H9 (cell line): ENCODE results near the gene STARD8. TPM values are rescaled to one million over a fixed set of nuclear protein-coding genes. Genes with fewer than 3 reads are reported as not detected.

Experiments used
- DNase-seq: peaks from one replicate; pipeline ENCODE4 v3.0.0-alpha.2; 2017
- H2AFZ ChIP-seq: one replicate; pipeline ENCODE4 v1.6.1; 2013; ENCODE audit warnings: mild to moderate bottlenecking, low read length, control low read depth, moderate library complexity
- H2AK5ac ChIP-seq: 2 replicates; pipeline ENCODE4 v1.6.1; 2013; ENCODE audit warnings: low read length, control low read depth, mixed read lengths; ENCODE audit not compliant: insufficient read length
- H2BK120ac ChIP-seq: one replicate; pipeline ENCODE4 v1.6.1; 2013; ENCODE audit warnings: low read depth, mild to moderate bottlenecking, low read length, control low read depth, inconsistent platforms; ENCODE audit not compliant: poor library complexity, severe bottlenecking
- H2BK12ac ChIP-seq: 2 replicates; pipeline ENCODE4 v1.6.1; 2013; ENCODE audit warnings: low read length, control low read depth, mixed read lengths, low read depth; ENCODE audit not compliant: insufficient read length
- H2BK15ac ChIP-seq: 2 replicates; pipeline ENCODE4 v1.6.1; 2013; ENCODE audit warnings: low read depth, low read length, control low read depth
- H2BK20ac ChIP-seq: one replicate; pipeline ENCODE4 v1.6.1; 2013; ENCODE audit warnings: low read depth, mild to moderate bottlenecking, low read length, control low read depth, inconsistent platforms; ENCODE audit not compliant: poor library complexity, severe bottlenecking
- H2BK5ac ChIP-seq: 2 replicates; pipeline ENCODE4 v1.6.1; 2013; ENCODE audit warnings: low read length, control low read depth, mixed read lengths; ENCODE audit not compliant: insufficient read length
- H3K14ac ChIP-seq: 2 replicates; pipeline ENCODE4 v1.6.1; 2013; ENCODE audit warnings: low read length, control low read depth; ENCODE audit not compliant: insufficient read depth
- H3K18ac ChIP-seq: 2 replicates; pipeline ENCODE4 v1.6.1; 2013; ENCODE audit warnings: low read depth, mild to moderate bottlenecking, mixed read lengths, low read length, control low read depth; ENCODE audit not compliant: insufficient read length
- H3K23ac ChIP-seq: 2 replicates; pipeline ENCODE4 v1.6.1; 2013; ENCODE audit warnings: low read length, control low read depth, mixed read lengths, low read depth; ENCODE audit not compliant: insufficient read length
- H3K23me2 ChIP-seq: 2 replicates; pipeline ENCODE4 v1.6.1; 2013; ENCODE audit warnings: low read depth, mild to moderate bottlenecking, mixed read lengths, low read length, control low read depth; ENCODE audit not compliant: insufficient read length, poor library complexity, severe bottlenecking
- H3K27ac ChIP-seq: 2 replicates; pipeline ENCODE4 v1.5.1; 2013; ENCODE audit warnings: low read length, control low read depth, mixed read lengths, low read depth; ENCODE audit not compliant: insufficient read length
- H3K27me3 ChIP-seq: 2 replicates; pipeline ENCODE4 v1.6.1; 2013; ENCODE audit warnings: low read length, control low read depth, inconsistent platforms; ENCODE audit not compliant: insufficient read depth
- H3K4ac ChIP-seq: 2 replicates; pipeline ENCODE4 v1.6.1; 2013; ENCODE audit warnings: low read depth, mild to moderate bottlenecking, control low read depth, inconsistent platforms, low read length, moderate library complexity
- H3K4me1 ChIP-seq: 2 replicates; pipeline ENCODE4 v1.6.1; 2013; ENCODE audit warnings: low read length, control low read depth, inconsistent platforms; ENCODE audit not compliant: insufficient read depth
- H3K4me2 ChIP-seq: 2 replicates; pipeline ENCODE4 v1.6.1; 2013; ENCODE audit warnings: low read length, control low read depth, mixed read lengths; ENCODE audit not compliant: insufficient read length, insufficient read depth
- H3K56ac ChIP-seq: 2 replicates; pipeline ENCODE4 v1.6.1; 2013; ENCODE audit warnings: low read depth, mild to moderate bottlenecking, mixed read lengths, low read length, control low read depth; ENCODE audit not compliant: insufficient read length
- H3K79me1 ChIP-seq: 2 replicates; pipeline ENCODE4 v1.6.1; 2013; ENCODE audit warnings: low read depth, mild to moderate bottlenecking, moderate library complexity, low read length, control low read depth, inconsistent platforms; ENCODE audit not compliant: insufficient read depth, poor library complexity, severe bottlenecking
- H3K79me2 ChIP-seq: 2 replicates; pipeline ENCODE4 v1.6.1; 2013; ENCODE audit warnings: low read length, control low read depth, inconsistent platforms; ENCODE audit not compliant: insufficient read depth
- H3K9ac ChIP-seq: 2 replicates; pipeline ENCODE4 v1.6.1; 2013; ENCODE audit warnings: low read length, control low read depth, mixed read lengths; ENCODE audit not compliant: insufficient read length; ENCODE audit errors: extremely low read depth
- H3K9me3 ChIP-seq: one replicate; pipeline ENCODE4 v1.6.1; 2013; ENCODE audit warnings: low read depth, low read length, inconsistent platforms; ENCODE audit not compliant: control insufficient read depth
- H3T11ph ChIP-seq: one replicate; pipeline ENCODE4 v1.6.1; 2013; ENCODE audit warnings: mild to moderate bottlenecking, low read length, control low read depth, inconsistent platforms
- H4K20me1 ChIP-seq: one replicate; pipeline ENCODE4 v1.6.1; 2013; ENCODE audit not compliant: control insufficient read depth, insufficient read length, insufficient read depth
- H4K5ac ChIP-seq: 2 replicates; pipeline ENCODE4 v1.6.1; 2013; ENCODE audit warnings: low read depth, mild to moderate bottlenecking, mixed read lengths, low read length, control low read depth; ENCODE audit not compliant: insufficient read length
- H4K8ac ChIP-seq: replicated peaks from 2 replicates; pipeline ENCODE4 v1.6.1; 2013; ENCODE audit warnings: low read length, control low read depth, mixed read lengths, low read depth; ENCODE audit not compliant: insufficient read length
- H4K91ac ChIP-seq: 2 replicates; pipeline ENCODE4 v1.6.1; 2013; ENCODE audit warnings: low read depth, mild to moderate bottlenecking, moderate library complexity, mixed read lengths, low read length, control low read depth; ENCODE audit not compliant: insufficient read length
- H3K27ac Mint-ChIP-seq, 3 experiments: 2 replicates in 2 of 3; 3 replicates in 1 of 3; pipeline ENCODE4 v1.8.0; 2020 to 2021; ENCODE audit warnings: mixed read lengths in 3 of 3, mild to moderate bottlenecking in 1 of 3, moderate library complexity in 1 of 3
- H3K27me3 Mint-ChIP-seq: 2 replicates; pipeline ENCODE4 v1.8.0; 2021; ENCODE audit warnings: low read depth, mild to moderate bottlenecking, moderate library complexity, mixed read lengths
- H3K36me3 Mint-ChIP-seq, 3 experiments: 2 replicates in 2 of 3; 3 replicates in 1 of 3; pipeline ENCODE4 v1.8.0; 2020 to 2021; ENCODE audit warnings: low read depth in 3 of 3, mixed read lengths in 3 of 3; ENCODE audit not compliant: insufficient read depth in 1 of 3
- H3K4me1 Mint-ChIP-seq, 2 experiments: 2 replicates each; pipeline ENCODE4 v1.8.0; 2020; ENCODE audit warnings: mixed read lengths in 2 of 2
- H3K4me3 Mint-ChIP-seq, 2 experiments: 2 replicates in 1 of 2; 3 replicates in 1 of 2; pipeline ENCODE4 v1.8.0; 2020 to 2021; ENCODE audit warnings: mild to moderate bottlenecking in 2 of 2, mixed read lengths in 2 of 2, moderate library complexity in 1 of 2
- H3K9me3 Mint-ChIP-seq, 2 experiments: 2 replicates in 1 of 2; 3 replicates in 1 of 2; pipeline ENCODE4 v1.8.0; 2020; ENCODE audit warnings: mild to moderate bottlenecking in 2 of 2, mixed read lengths in 2 of 2, moderate library complexity in 1 of 2
- WGBS: extraction: QIAGEN DNeasy Blood & Tissue Kit; methylation state at CpG from one replicate; pipeline ENCODE4 v1.1.7; 2013; ENCODE audit warnings: missing lambda C conversion rate, low lambda C conversion rate, mixed read lengths; ENCODE audit not compliant: insufficient read length; ENCODE audit errors: extremely low coverage; 5-methylcytosine and 5-hydroxymethylcytosine counted together
- total RNA-seq: library from RNA; stranded (reverse); gene quantifications from 2 replicates; pipeline ENCODE4 v1.2.1, GENCODE V29; 2021
- TF ChIP-seq, protein P1 (sequence below): fragments of 200-600 bp; sonication (generic); conservative IDR thresholded peaks from 3 replicates; pipeline ENCODE4 v1.8.0; 2021; ENCODE audit warnings: antibody characterized with exemption, mild to moderate bottlenecking

Gene STARD8
- total RNA-seq, 1 experiment from 2014 or later = 0.52 TPM

DNA sequence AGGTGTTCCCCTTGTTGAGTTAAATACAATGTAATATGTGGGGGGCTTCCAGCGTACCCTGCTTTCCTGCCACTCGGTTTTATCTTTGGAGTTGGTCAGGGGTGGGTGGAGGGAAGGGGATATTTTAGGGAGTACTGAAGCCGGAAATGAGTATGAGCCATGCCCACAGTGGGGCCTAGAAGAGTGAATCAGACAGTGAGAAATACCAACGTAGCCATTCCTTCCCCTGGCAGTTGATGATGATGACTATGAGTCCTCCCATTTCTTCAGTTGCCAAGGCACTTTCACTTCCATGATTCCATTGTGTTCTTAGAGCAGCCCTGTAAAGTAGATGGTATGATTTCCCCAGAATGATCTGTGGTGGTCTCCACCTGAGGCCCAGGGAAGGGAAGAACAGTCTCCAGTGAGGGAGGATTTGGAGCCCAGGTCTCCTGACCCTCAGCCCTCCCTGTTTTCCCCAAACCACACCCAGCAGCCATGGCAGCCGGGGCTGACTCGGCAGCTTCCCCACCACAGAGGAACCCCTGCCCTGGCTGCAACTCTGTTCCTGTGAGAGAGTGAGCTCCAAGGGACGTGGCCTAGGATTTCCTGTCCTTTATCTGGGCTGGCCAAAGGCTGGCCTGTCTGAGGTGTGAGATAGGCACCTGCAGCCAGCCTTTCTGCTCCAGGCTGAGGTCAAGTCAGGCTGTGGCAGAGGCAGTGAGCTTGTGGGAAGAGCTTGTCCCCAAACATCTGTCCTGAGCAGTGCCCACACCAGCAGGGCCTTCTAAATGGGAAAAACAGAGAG is 52.7 kb downstream of the STARD8 start:
- Histone ChIP-seq H3K56ac (no peak overlapping the region), H3K23ac (no peak overlapping the region), H2BK15ac (no peak overlapping the region), H3K4ac (no peak overlapping the region), H2BK120ac (no peak overlapping the region), H2AK5ac (no peak overlapping the region), H2BK20ac (no peak overlapping the region), H3K4me2 (no peak overlapping the region), H3K14ac (no peak overlapping the region), H3K9me3 (peaks cover 48% of the 10 kb centered on the region), H2AFZ (no peak overlapping the region), H3K79me2 (no peaks in the 10 kb centered on the region), H3K27me3 (no peaks in the 10 kb centered on the region), H3K79me1 (no peaks in the 10 kb centered on the region), H3K9ac (no peak overlapping the region), H2BK5ac (no peak overlapping the region), H4K8ac (no peak overlapping the region), H4K5ac (no peak overlapping the region), H3K27ac (no peak overlapping the region), H3T11ph (no peak overlapping the region), H3K4me1 (peaks cover 2% of the 10 kb centered on the region; the same call in 1 of the 2 replicates), H3K18ac (no peak overlapping the region), H4K20me1 (no peaks in the 10 kb centered on the region), H4K91ac (no peak overlapping the region), H3K23me2 (no peaks in the 10 kb centered on the region), H2BK12ac (no peak overlapping the region)
- H3K4me3 Mint-ChIP-seq = no peak overlapping the region
- WGBS = no CpG with 5 or more reads among the region's 7 CpGs
- peaks cover 9% of the 10 kb centered on the region for H3K27me3 Mint-ChIP-seq
- H3K36me3 Mint-ChIP-seq = peaks cover 0 to 3% (median 2%) of the 10 kb centered on the region in 3 experiments; a peak in 3 of 7 replicates
- H3K27ac Mint-ChIP-seq = peak overlapping the region in 1 of 3 experiments; percentile 48; a peak in 1 of 7 replicates
- peaks cover 8 to 18% of the 10 kb centered on the region in 2 experiments; a peak in 3 of 4 replicates for H3K4me1 Mint-ChIP-seq
- H3K9me3 Mint-ChIP-seq = peaks cover 60 to 83% of the 10 kb centered on the region in 2 experiments
- TF ChIP-seq, protein P1, sequence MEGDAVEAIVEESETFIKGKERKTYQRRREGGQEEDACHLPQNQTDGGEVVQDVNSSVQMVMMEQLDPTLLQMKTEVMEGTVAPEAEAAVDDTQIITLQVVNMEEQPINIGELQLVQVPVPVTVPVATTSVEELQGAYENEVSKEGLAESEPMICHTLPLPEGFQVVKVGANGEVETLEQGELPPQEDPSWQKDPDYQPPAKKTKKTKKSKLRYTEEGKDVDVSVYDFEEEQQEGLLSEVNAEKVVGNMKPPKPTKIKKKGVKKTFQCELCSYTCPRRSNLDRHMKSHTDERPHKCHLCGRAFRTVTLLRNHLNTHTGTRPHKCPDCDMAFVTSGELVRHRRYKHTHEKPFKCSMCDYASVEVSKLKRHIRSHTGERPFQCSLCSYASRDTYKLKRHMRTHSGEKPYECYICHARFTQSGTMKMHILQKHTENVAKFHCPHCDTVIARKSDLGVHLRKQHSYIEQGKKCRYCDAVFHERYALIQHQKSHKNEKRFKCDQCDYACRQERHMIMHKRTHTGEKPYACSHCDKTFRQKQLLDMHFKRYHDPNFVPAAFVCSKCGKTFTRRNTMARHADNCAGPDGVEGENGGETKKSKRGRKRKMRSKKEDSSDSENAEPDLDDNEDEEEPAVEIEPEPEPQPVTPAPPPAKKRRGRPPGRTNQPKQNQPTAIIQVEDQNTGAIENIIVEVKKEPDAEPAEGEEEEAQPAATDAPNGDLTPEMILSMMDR = no peak
- DNase-seq = no peak
